HepG2 (cell line): Measurements from ENCODE around the gene WDR70. TPM values are rescaled to one million over a fixed set of nuclear protein-coding genes. Genes with fewer than 3 reads are reported as not detected.
"Not testable (repeated sequence)": the region's sequence is repeated elsewhere in the genome, so short reads cannot be mapped to it uniquely, and the experiment has no call there.

ENCODE experiments used
- ATAC-seq: fragments of 200-7000 bp; cut with Tn5 transposase; 3 replicates; pipeline ENCODE4 v1.9.1; 2020; ENCODE audit warnings: mild to moderate bottlenecking, moderate library complexity
- BruUV-seq: library from RNA; stranded (reverse); fragments of 400-500 nt; replicated peaks from 2 replicates; lab custom pipeline; 2021; lab: Mats Ljungman, UMichigan
- CTCF ChIA-PET: fragments of 300-600 bp; formaldehyde crosslinking; extraction: SDS; loops from one replicate; lab custom pipeline; 2021; ENCODE audit warnings: low total read pairs, inconsistent platforms, low intra/inter-chr PET ratio; lab: Yijun Ruan, JAX
- POLR2A ChIA-PET: fragments of 350-600 bp; sonication (Branson Sonifier 250); formaldehyde crosslinking; loops from one replicate; lab custom pipeline; 2020; ENCODE audit warnings: antibody characterized with exemption, inconsistent platforms; lab: Yijun Ruan, JAX
- DNase-seq: peaks from one replicate; pipeline ENCODE4 v3.0.0-alpha.2; 2015; ENCODE audit warnings: low spot score
- FAIRE-seq: peaks from 3 replicates; lab custom pipeline; 2011; peaks lifted over from hg19 to GRCh38; lab: Jason Lieb, UNC
- H2AFZ ChIP-seq: one replicate; pipeline ENCODE4 v1.6.1; 2011; ENCODE audit warnings: low read length, inconsistent platforms
- H3K27ac ChIP-seq: fragments of 300-600 bp; 3 replicates; pipeline ENCODE4 v1.8.0; 2011; ENCODE audit warnings: mixed run types, mild to moderate bottlenecking, mixed read lengths, low read length, inconsistent platforms; ENCODE audit not compliant: insufficient read depth; ENCODE audit errors: extremely low read length
- H3K27me3 ChIP-seq, 2 experiments: fragments of 200-600 bp in 1 of 2; 2 replicates in 1 of 2; 3 replicates in 1 of 2; pipeline versions ENCODE4 v1.6.0 to v1.8.0; 2011; ENCODE audit warnings: low read length in 2 of 2, mild to moderate bottlenecking in 2 of 2, moderate library complexity in 2 of 2, inconsistent platforms in 1 of 2; ENCODE audit not compliant: insufficient read depth in 2 of 2, control insufficient read depth in 1 of 2
- H3K36me3 ChIP-seq, 2 experiments: fragments of 200-600 bp in 1 of 2; replicated peaks in 1 of 2; 2 replicates in 1 of 2; 3 replicates in 1 of 2; pipeline versions ENCODE4 v1.5.1 to v1.8.0; 2011; ENCODE audit warnings: low read length in 2 of 2, inconsistent platforms in 1 of 2; ENCODE audit not compliant: insufficient read depth in 2 of 2, control insufficient read depth in 1 of 2
- H3K4me1 ChIP-seq: 2 replicates; pipeline ENCODE4 v1.5.1; 2012; ENCODE audit warnings: low read length, inconsistent platforms; ENCODE audit not compliant: insufficient read depth
- H3K4me2 ChIP-seq: 2 replicates; pipeline ENCODE4 v1.6.0; 2011; ENCODE audit warnings: low read depth, low read length, inconsistent platforms
- H3K4me3 ChIP-seq, 3 experiments: fragments of 200-600 bp in 1 of 3; sonication (generic), shearing (Covaris generic) in 1 of 3; replicated peaks in 1 of 3; 2 replicates each; pipeline ENCODE4 v1.5.1; 2011 to 2016; ENCODE audit warnings: low read length in 3 of 3, inconsistent platforms in 2 of 3, low read depth in 2 of 3, mild to moderate bottlenecking in 2 of 3, control low read depth in 1 of 3, mixed read lengths in 1 of 3; ENCODE audit not compliant: insufficient read depth in 1 of 3
- H3K79me2 ChIP-seq: one replicate; pipeline ENCODE4 v1.6.1; 2011; ENCODE audit warnings: low read length, inconsistent platforms; ENCODE audit not compliant: insufficient read depth
- H3K9ac ChIP-seq: 2 replicates; pipeline ENCODE4 v1.6.0; 2011; ENCODE audit warnings: mild to moderate bottlenecking, low read depth, low read length, inconsistent platforms; ENCODE audit not compliant: insufficient read depth
- H3K9me3 ChIP-seq: 2 replicates; pipeline ENCODE4 v1.5.1; 2012; ENCODE audit warnings: mild to moderate bottlenecking, low read length
- H4K20me1 ChIP-seq: 2 replicates; pipeline ENCODE4 v1.6.0; 2011; ENCODE audit warnings: inconsistent platforms, mild to moderate bottlenecking, low read length, moderate library complexity; ENCODE audit not compliant: insufficient read depth
- MAFF ChIP-seq: IDR thresholded peaks from 2 replicates; pipeline ENCODE4 v1.6.1; 2011; ENCODE audit warnings: low read depth, low read length, improper control_type of control experiment
- NFE2L2 ChIP-seq: fragments of 150-350 bp; IDR thresholded peaks from 2 replicates; pipeline ENCODE4 v1.6.1; 2014; ENCODE audit warnings: low read length
- WGBS: methylation state at CpG from one replicate; pipeline ENCODE4 v1.1.6; 2017; ENCODE audit warnings: low lambda C conversion rate; 5-methylcytosine and 5-hydroxymethylcytosine counted together
- in situ Hi-C: cut with HindIII; loops from 2 replicates; pipeline ENCODE4 v1.10.0; 2017; ENCODE audit warnings: low pct_unique_long_range_greater_than_20kb; ENCODE audit not compliant: extremely low pct_ligation_motif_present
- intact Hi-C: fragments of 100-400 bp; cut with micrococcal nuclease; formaldehyde crosslinking; loops from one replicate; pipeline ENCODE4 v1.10.0; 2022; ENCODE audit not compliant: unreplicated experiment
- polyA plus RNA-seq, 8 experiments: library from polyadenylated mRNA; depleted of rRNA in 3 of 8; stranded (reverse) in 7 of 8; unstranded in 1 of 8; fragments of >200 nt; fragmentation: Illumina TruSeq in 4 of 8; extraction: Trizol in 4 of 8; gene quantifications; 2 replicates each; pipeline versions ENCODE4 v1.2.1 to v1.2.3, GENCODE V29; 2011 to 2016; ENCODE audit warnings: low read depth in 4 of 8, missing spikeins in 1 of 8, mixed read lengths in 1 of 8; ENCODE audit not compliant: insufficient read depth in 1 of 8
- total RNA-seq, 5 experiments: library from RNA; depleted of rRNA; stranded (reverse); fragments of >200 nt; fragmentation: Illumina TruSeq; extraction: Trizol; gene quantifications; 2 replicates each; pipeline ENCODE4 v1.2.3, GENCODE V29; 2016; ENCODE audit warnings: low read depth in 1 of 5
- TF ChIP-seq, protein P1 (sequence below): sonication (generic); formaldehyde crosslinking; IDR thresholded peaks from 2 replicates; pipeline ENCODE4 v1.4.0; 2020; ENCODE audit warnings: missing genetic modification reagents

The WDR70 gene
- total and polyA plus RNA-seq, 2 of the 13 experiments (the other 11 are each of a cell fraction or from before 2014, with no cell fraction given), result 14.6 to 30.6 TPM

GRCh38 chr5:37668524-37669047 is 289.5 kb downstream of the WDR70 start (continued):
- TF ChIP-seq, protein P1, sequence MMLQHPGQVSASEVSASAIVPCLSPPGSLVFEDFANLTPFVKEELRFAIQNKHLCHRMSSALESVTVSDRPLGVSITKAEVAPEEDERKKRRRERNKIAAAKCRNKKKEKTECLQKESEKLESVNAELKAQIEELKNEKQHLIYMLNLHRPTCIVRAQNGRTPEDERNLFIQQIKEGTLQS (CRISPR knock-in tag), result peak; percentile 78
- TF ChIP-seq MAFF (0 out of 2 replicates have a peak, but pooled peaks have one; percentile 1), NFE2L2 (peak; percentile 75; the same call in 1 of the 2 replicates)

- POLR2A ChIA-PET, H2AFZ ChIP-seq, H3K4me2 ChIP-seq, H3K4me3 ChIP-seq, intact Hi-C loops, H3K9ac ChIP-seq, CTCF ChIA-PET, BruUV-seq, H3K79me2 ChIP-seq, H3K27me3 ChIP-seq, H3K27ac ChIP-seq, H3K36me3 ChIP-seq, in situ Hi-C loops, ATAC-seq, FAIRE-seq, H4K20me1 ChIP-seq, H3K9me3 ChIP-seq, DNase-seq: not testable (repeated sequence)
- H3K4me1 ChIP-seq, result peaks cover 17% of the 10 kb centered on the region
- WGBS, result 92% methylated on average over 10 of the region's 12 CpGs
Observed at GRCh38 chr5:37672118-37672588, 293.0 kb downstream of the WDR70 start.

GRCh38 chr5:37674361-37674760 is 295.2 kb downstream of the WDR70 start:
- H3K36me3 ChIP-seq, ATAC-seq, H3K79me2 ChIP-seq, H3K9ac ChIP-seq, H3K27ac ChIP-seq, H2AFZ ChIP-seq, H3K4me2 ChIP-seq, H3K4me3 ChIP-seq, DNase-seq, H3K27me3 ChIP-seq, FAIRE-seq, BruUV-seq, CTCF ChIA-PET, H3K4me1 ChIP-seq, H3K9me3 ChIP-seq, intact Hi-C loops, H4K20me1 ChIP-seq, POLR2A ChIA-PET, in situ Hi-C loops: not testable (repeated sequence)
- WGBS, result 95% methylated on average over 6 of the region's 6 CpGs

- H3K4me2 ChIP-seq, ATAC-seq, H3K4me1 ChIP-seq, H3K79me2 ChIP-seq, H3K27me3 ChIP-seq, CTCF ChIA-PET, in situ Hi-C loops, H3K4me3 ChIP-seq, FAIRE-seq, intact Hi-C loops, H2AFZ ChIP-seq, H3K27ac ChIP-seq, POLR2A ChIA-PET, H3K9ac ChIP-seq, DNase-seq, H3K36me3 ChIP-seq, H4K20me1 ChIP-seq, H3K9me3 ChIP-seq, BruUV-seq: not testable (repeated sequence)
- WGBS, result 98% methylated on average over 5 of the region's 8 CpGs
Observed at GRCh38 chr5:37679326-37679725, 300.2 kb downstream of the WDR70 start.
